ENCODE results near the gene HDAC7.
A peak's percentile ranks its signal among the peaks of the same experiment; 100 is the strongest.

Gene HDAC7

DNA sequence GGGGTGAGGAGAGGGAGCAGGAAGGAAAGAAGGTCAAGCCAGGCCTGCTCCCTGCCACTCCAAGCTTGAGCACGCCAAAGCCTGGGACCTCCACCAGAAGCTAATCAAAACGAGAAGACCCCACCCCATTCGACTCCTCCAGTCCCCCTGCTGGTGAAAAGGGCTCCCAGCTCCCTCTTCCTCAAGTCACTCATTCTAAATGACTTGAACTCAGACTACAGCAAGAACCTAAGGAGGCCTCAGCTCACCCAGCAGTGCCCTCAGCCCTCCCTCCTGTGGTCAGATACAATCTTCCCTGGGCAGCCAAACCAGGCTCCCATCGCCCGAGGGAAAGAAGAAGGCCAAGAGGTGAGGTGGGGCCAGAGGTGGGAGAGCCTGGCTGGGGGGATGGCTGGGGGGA is 17.4 kb downstream of the HDAC7 start:
- TF ChIP-seq CTCF (IDR thresholded peaks at IDR 0.05; ENCODE audit: low read depth, low read length, missing control alignments) = peak; percentile 51
- DNase-seq (ENCODE audit: low read depth) = no peak
- in situ Hi-C loops (cut with HindIII; ENCODE audit: low sequenced_read_pairs) = no loop called here
- H3K4me3 ChIP-seq (ENCODE audit: low read depth, low read length) = no peak overlapping the region

- in situ Hi-C loops (cut with HindIII; ENCODE audit: low sequenced_read_pairs) = no loop called here
- no peak for DNase-seq (ENCODE audit: low read depth)
- no peak overlapping the region for H3K4me3 ChIP-seq (ENCODE audit: low read depth, low read length)
- peak; percentile 0 for TF ChIP-seq CTCF (IDR thresholded peaks at IDR 0.05; ENCODE audit: low read depth, low read length, missing control alignments)
Measured at GRCh38 chr12:47801904-47802246, 17.8 kb downstream of the HDAC7 start.

- TF ChIP-seq CTCF (IDR thresholded peaks at IDR 0.05; ENCODE audit: low read depth, low read length, missing control alignments) = peak; percentile 32
- no peak for DNase-seq (ENCODE audit: low read depth)
- H3K4me3 ChIP-seq (ENCODE audit: low read depth, low read length) = no peak overlapping the region
- in situ Hi-C loops (cut with HindIII; ENCODE audit: low sequenced_read_pairs) = no loop called here
Measured at GRCh38 chr12:47801170-47801903, 18.4 kb downstream of the HDAC7 start.

- H3K4me3 ChIP-seq (ENCODE audit: low read depth, low read length) = no peak overlapping the region
- no peak for DNase-seq (ENCODE audit: low read depth)
- no peak for TF ChIP-seq CTCF (IDR thresholded peaks at IDR 0.05; ENCODE audit: low read depth, low read length, missing control alignments)
- in situ Hi-C loops (cut with HindIII; ENCODE audit: low sequenced_read_pairs) = no loop called here
Measured at GRCh38 chr12:47800582-47800981, 19.1 kb downstream of the HDAC7 start.

- in situ Hi-C loops (cut with HindIII; ENCODE audit: low sequenced_read_pairs) = no loop called here
- DNase-seq (ENCODE audit: low read depth) = no peak
- no peak overlapping the region for H3K4me3 ChIP-seq (ENCODE audit: low read depth, low read length)
- TF ChIP-seq CTCF (IDR thresholded peaks at IDR 0.05; ENCODE audit: low read depth, low read length, missing control alignments) = no peak
Measured at GRCh38 chr12:47799357-47799955, 20.2 kb downstream of the HDAC7 start.

GRCh38 chr12:47798382-47798948 is 21.2 kb downstream of the HDAC7 start:
- no peak for DNase-seq (ENCODE audit: low read depth)
- in situ Hi-C loops (cut with HindIII; ENCODE audit: low sequenced_read_pairs) = no loop called here
- H3K4me3 ChIP-seq (ENCODE audit: low read depth, low read length) = no peak overlapping the region
- TF ChIP-seq CTCF (IDR thresholded peaks at IDR 0.05; ENCODE audit: low read depth, low read length, missing control alignments) = no peak
